AG10803 (cell line): ENCODE data around the gene ST3GAL6.

Source experiments
- DNase-seq: peaks from one replicate; pipeline ENCODE4 v3.0.0; 2010; ENCODE audit warnings: low read depth
- H3K4me3 ChIP-seq: 2 replicates; pipeline ENCODE4 v1.5.1; 2011; ENCODE audit warnings: mild to moderate bottlenecking, low read length, control low read depth
- CTCF ChIP-seq: conservative IDR thresholded peaks from 2 replicates; pipeline ENCODE4 v1.5.1; 2011; ENCODE audit warnings: mild to moderate bottlenecking, low read length, control low read depth, inconsistent platforms

Gene ST3GAL6

GRCh38 chr3:98733053-98733811 lies 29.9 kb upstream of the ST3GAL6 start:
- DNase-seq = no peak
- no peak for TF ChIP-seq CTCF
- H3K4me3 ChIP-seq = peak overlapping the region; percentile 64

GRCh38 chr3:98733812-98734281 lies 29.3 kb upstream of the ST3GAL6 start:
- DNase-seq = no peak
- H3K4me3 ChIP-seq = peak overlapping the region; percentile 64
- TF ChIP-seq CTCF = no peak

- no peak for TF ChIP-seq CTCF
- DNase-seq = no peak
- no peak overlapping the region for H3K4me3 ChIP-seq
Measured at GRCh38 chr3:98734306-98734705, 28.8 kb upstream of the ST3GAL6 start.

- DNase-seq = no peak
- no peak for TF ChIP-seq CTCF
- H3K4me3 ChIP-seq = no peak overlapping the region
Measured at GRCh38 chr3:98734735-98735134, 28.4 kb upstream of the ST3GAL6 start.

- H3K4me3 ChIP-seq = no peak overlapping the region
- no peak for DNase-seq
Measured at GRCh38 chr3:98735296-98735695, 27.8 kb upstream of the ST3GAL6 start.

GRCh38 chr3:98735761-98736269 lies 27.3 kb upstream of the ST3GAL6 start:
- DNase-seq = no peak
- no peak for TF ChIP-seq CTCF
- no peak overlapping the region for H3K4me3 ChIP-seq

More at GRCh38 chr3:98735296-98735695, 27.8 kb upstream of the ST3GAL6 start:
- no peak for TF ChIP-seq CTCF

- no peak overlapping the region for H3K4me3 ChIP-seq
- TF ChIP-seq CTCF = no peak
- DNase-seq = no peak
Measured at GRCh38 chr3:98737301-98737700, 25.8 kb upstream of the ST3GAL6 start.
